Measurements from ENCODE around the gene SMIM7. TPM values are rescaled to one million over a fixed set of nuclear protein-coding genes. Genes with fewer than 3 reads are reported as not detected.
A peak's percentile ranks its signal among the peaks of the same experiment; 100 is the strongest.

The SMIM7 gene
- total RNA-seq, 1 experiment from 2014 or later, result 74.4 TPM

DNA sequence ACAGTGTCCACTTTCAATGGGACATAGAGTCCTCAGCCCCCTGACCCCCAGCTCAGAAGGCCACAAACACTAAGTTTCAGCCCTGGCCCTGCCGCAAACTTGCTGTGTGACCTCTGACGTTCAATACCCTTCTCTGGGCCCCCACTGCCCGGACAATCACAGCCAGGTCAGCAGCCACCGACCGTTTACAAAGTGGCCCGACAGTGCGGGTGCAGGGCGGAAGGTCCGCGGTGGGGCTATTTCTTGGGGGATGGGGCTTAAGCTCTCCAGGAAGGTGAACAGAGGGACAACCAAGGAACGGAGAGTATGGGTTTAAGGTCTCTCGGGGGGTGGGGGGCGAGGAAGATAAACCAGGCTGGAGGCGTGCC, 496 bp downstream of the SMIM7 start:
- Histone ChIP-seq H3K4me1 (peaks cover 5% of the 10 kb centered on the region; the same call in 1 of the 2 replicates), H3K36me3 (ENCODE audit: control insufficient read depth, insufficient read depth, low read length) (peaks cover 4% of the 10 kb centered on the region), H3K27me3 (replicated peaks; ENCODE audit: control insufficient read depth, insufficient read depth, low read length) (no peaks in the 10 kb centered on the region), H3K4me3 (ENCODE audit: low read depth, low read length) (peak overlapping the region; percentile 97), H3K9me3 (no peaks in the 10 kb centered on the region)
- CTCF ChIA-PET, result no interaction called here
- no TSS peak for BruUV-seq (replicated peaks)
- Mint-ChIP-seq H3K27ac (ENCODE audit: unreplicated experiment) (peak overlapping the region; percentile 99), H3K9me3 (ENCODE audit: unreplicated experiment) (no peaks in the 10 kb centered on the region), H3K36me3 (ENCODE audit: insufficient read depth, unreplicated experiment) (peaks cover 52% of the 10 kb centered on the region), H3K4me3 (ENCODE audit: unreplicated experiment) (peak overlapping the region; percentile 100), H3K4me1 (ENCODE audit: low read depth, unreplicated experiment) (peaks cover 7% of the 10 kb centered on the region), H3K27me3 (ENCODE audit: insufficient read depth, unreplicated experiment) (no peaks in the 10 kb centered on the region)
- DNase-seq, result no peak
- TF ChIP-seq, protein P1, sequence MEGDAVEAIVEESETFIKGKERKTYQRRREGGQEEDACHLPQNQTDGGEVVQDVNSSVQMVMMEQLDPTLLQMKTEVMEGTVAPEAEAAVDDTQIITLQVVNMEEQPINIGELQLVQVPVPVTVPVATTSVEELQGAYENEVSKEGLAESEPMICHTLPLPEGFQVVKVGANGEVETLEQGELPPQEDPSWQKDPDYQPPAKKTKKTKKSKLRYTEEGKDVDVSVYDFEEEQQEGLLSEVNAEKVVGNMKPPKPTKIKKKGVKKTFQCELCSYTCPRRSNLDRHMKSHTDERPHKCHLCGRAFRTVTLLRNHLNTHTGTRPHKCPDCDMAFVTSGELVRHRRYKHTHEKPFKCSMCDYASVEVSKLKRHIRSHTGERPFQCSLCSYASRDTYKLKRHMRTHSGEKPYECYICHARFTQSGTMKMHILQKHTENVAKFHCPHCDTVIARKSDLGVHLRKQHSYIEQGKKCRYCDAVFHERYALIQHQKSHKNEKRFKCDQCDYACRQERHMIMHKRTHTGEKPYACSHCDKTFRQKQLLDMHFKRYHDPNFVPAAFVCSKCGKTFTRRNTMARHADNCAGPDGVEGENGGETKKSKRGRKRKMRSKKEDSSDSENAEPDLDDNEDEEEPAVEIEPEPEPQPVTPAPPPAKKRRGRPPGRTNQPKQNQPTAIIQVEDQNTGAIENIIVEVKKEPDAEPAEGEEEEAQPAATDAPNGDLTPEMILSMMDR (IDR thresholded peaks at IDR 0.05; ENCODE audit: insufficient read depth in 1 of 2, low read depth in 1 of 2, low read length in 1 of 2, severe bottlenecking in 1 of 2, unreplicated experiment in 1 of 2), result no peak
- POLR2A ChIA-PET, result interaction anchor here (0.7 to 1.4 kb wide), 2 partner anchors 87 to 251 kb away, joined by 4 read pairs; partner anchors contain the start of gene SLC35E1
- intact Hi-C loops (cut with micrococcal nuclease; ENCODE audit: unreplicated experiment), result no loop called here

DNA sequence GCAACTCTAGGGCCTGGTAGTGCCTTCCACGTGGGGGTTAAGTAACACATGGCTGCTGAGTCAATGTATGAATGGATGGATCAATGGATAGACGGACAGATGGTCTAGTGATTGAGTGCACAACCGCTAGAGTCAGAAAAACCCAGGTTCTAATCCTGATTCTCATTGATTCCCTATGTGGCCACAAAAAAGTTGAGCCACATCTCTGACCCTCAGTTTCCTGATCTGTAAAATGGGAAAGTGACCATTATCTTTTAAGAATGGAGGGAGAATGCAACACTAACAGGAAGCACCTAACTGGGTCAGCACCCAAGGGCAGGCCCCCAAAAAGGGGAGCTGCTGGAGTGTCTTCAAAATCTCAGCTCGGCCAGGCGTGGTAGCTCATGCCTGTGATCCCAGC, 2.6 kb downstream of the SMIM7 start:
- H3K36me3 Mint-ChIP-seq (ENCODE audit: insufficient read depth, unreplicated experiment), result peaks cover 68% of the 10 kb centered on the region
- no peak overlapping the region for H3K4me3 ChIP-seq (ENCODE audit: low read depth, low read length)
- H3K4me3 Mint-ChIP-seq (ENCODE audit: unreplicated experiment), result no peak overlapping the region
- POLR2A ChIA-PET, result no interaction called here
- H3K4me1 ChIP-seq, result no peaks in the 10 kb centered on the region
- no TSS peak for BruUV-seq (replicated peaks)
- CTCF ChIA-PET, result no interaction called here
- no peak for DNase-seq
- H3K27ac Mint-ChIP-seq (ENCODE audit: unreplicated experiment), result no peak overlapping the region
- intact Hi-C loops (cut with micrococcal nuclease; ENCODE audit: unreplicated experiment), result no loop called here
- no peaks in the 10 kb centered on the region for H3K4me1 Mint-ChIP-seq (ENCODE audit: low read depth, unreplicated experiment)
- no peaks in the 10 kb centered on the region for H3K9me3 Mint-ChIP-seq (ENCODE audit: unreplicated experiment)
- H3K27me3 Mint-ChIP-seq (ENCODE audit: insufficient read depth, unreplicated experiment), result no peaks in the 10 kb centered on the region
- H3K27me3 ChIP-seq (replicated peaks; ENCODE audit: control insufficient read depth, insufficient read depth, low read length), result no peaks in the 10 kb centered on the region
- peaks cover 8% of the 10 kb centered on the region for H3K36me3 ChIP-seq (ENCODE audit: control insufficient read depth, insufficient read depth, low read length)
- TF ChIP-seq, protein P1 (IDR thresholded peaks at IDR 0.05; ENCODE audit: insufficient read depth in 1 of 2, low read depth in 1 of 2, low read length in 1 of 2, severe bottlenecking in 1 of 2, unreplicated experiment in 1 of 2), result no peak
- H3K9me3 ChIP-seq, result no peaks in the 10 kb centered on the region

DNA sequence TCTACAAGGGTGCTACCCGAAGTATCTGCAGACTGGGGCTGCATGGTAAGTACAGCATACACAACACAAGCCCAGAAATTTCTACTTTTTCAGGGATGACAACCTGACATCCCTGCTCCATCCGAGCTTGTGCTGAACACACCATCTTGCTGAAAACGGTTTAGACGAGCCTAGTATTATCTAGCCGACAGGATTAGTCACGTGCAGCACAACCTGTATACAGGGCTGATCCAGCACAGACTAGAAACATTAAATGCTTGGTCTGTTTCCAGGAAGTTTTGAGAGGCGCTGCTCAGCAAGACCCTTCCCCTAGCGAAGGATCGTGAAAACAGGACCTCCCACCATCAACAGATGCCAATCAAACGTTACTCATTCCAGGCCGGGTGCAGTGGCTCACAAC, 4.2 kb downstream of the SMIM7 start:
- ChIA-PET POLR2A (no interaction called here), CTCF (no interaction called here)
- DNase-seq, result no peak
- Mint-ChIP-seq H3K4me3 (ENCODE audit: unreplicated experiment) (no peak overlapping the region), H3K27ac (ENCODE audit: unreplicated experiment) (no peak overlapping the region), H3K27me3 (ENCODE audit: insufficient read depth, unreplicated experiment) (no peaks in the 10 kb centered on the region), H3K4me1 (ENCODE audit: low read depth, unreplicated experiment) (no peaks in the 10 kb centered on the region), H3K9me3 (ENCODE audit: unreplicated experiment) (no peaks in the 10 kb centered on the region), H3K36me3 (ENCODE audit: insufficient read depth, unreplicated experiment) (peaks cover 83% of the 10 kb centered on the region)
- intact Hi-C loops (cut with micrococcal nuclease; ENCODE audit: unreplicated experiment), result no loop called here
- no peaks in the 10 kb centered on the region for H3K4me1 ChIP-seq
- H3K36me3 ChIP-seq (ENCODE audit: control insufficient read depth, insufficient read depth, low read length), result peaks cover 8% of the 10 kb centered on the region
- no TSS peak for BruUV-seq (replicated peaks)
- no peaks in the 10 kb centered on the region for H3K9me3 ChIP-seq
- no peak overlapping the region for H3K4me3 ChIP-seq (ENCODE audit: low read depth, low read length)
- no peaks in the 10 kb centered on the region for H3K27me3 ChIP-seq (replicated peaks; ENCODE audit: control insufficient read depth, insufficient read depth, low read length)
- TF ChIP-seq, protein P1 (IDR thresholded peaks at IDR 0.05; ENCODE audit: insufficient read depth in 1 of 2, low read depth in 1 of 2, low read length in 1 of 2, severe bottlenecking in 1 of 2, unreplicated experiment in 1 of 2), result no peak
